Activated T-cell treated with anti-CD3 and anti-CD28 coated beads, Interleukin-2, amount 50 U/mL, for 24 hours (primary cell): ENCODE data around the gene COQ10A.
"Not testable (repeated sequence)": the region's sequence is repeated elsewhere in the genome, so short reads cannot be mapped to it uniquely, and the experiment has no call there.

Experiments used
- DNase-seq: peaks from one replicate; pipeline ENCODE4 v3.0.0-alpha.2; 2020
- H3K27ac Mint-ChIP-seq: 2 replicates; pipeline ENCODE4 v1.8.0; 2020; ENCODE audit warnings: mild to moderate bottlenecking, mixed read lengths
- H3K27me3 Mint-ChIP-seq: 2 replicates; pipeline ENCODE4 v1.8.0; 2020; ENCODE audit warnings: mixed read lengths
- H3K36me3 Mint-ChIP-seq: 2 replicates; pipeline ENCODE4 v1.8.0; 2020; ENCODE audit warnings: low read depth, mixed read lengths
- H3K4me1 Mint-ChIP-seq: 2 replicates; pipeline ENCODE4 v1.8.0; 2020; ENCODE audit warnings: low read depth, mixed read lengths
- H3K4me3 Mint-ChIP-seq: 2 replicates; pipeline ENCODE4 v1.8.0; 2020; ENCODE audit warnings: mild to moderate bottlenecking, moderate library complexity, mixed read lengths
- H3K9me3 Mint-ChIP-seq: 2 replicates; pipeline ENCODE4 v1.8.0; 2020; ENCODE audit warnings: mixed read lengths

Gene COQ10A

GRCh38 chr12:56257491-56258067 lies 9.2 kb upstream of the COQ10A start:
- Mint-ChIP-seq H3K4me3 (peak overlapping the region; percentile 90), H3K36me3 (peaks cover 49% of the 10 kb centered on the region), H3K4me1 (peaks cover 21% of the 10 kb centered on the region), H3K27ac (peak overlapping the region; percentile 85), H3K9me3 (no peaks in the 10 kb centered on the region), H3K27me3 (no peaks in the 10 kb centered on the region)
- no peak for DNase-seq

- peaks cover 43% of the 10 kb centered on the region for H3K36me3 Mint-ChIP-seq
- no peaks in the 10 kb centered on the region for H3K9me3 Mint-ChIP-seq
- H3K4me3 Mint-ChIP-seq = peak within 1 kb of the TSS; percentile 90
- no peaks in the 10 kb centered on the region for H3K27me3 Mint-ChIP-seq
- H3K27ac Mint-ChIP-seq = peak within 1 kb of the TSS; percentile 91
- peak; percentile 90 for DNase-seq
- peaks cover 21% of the 10 kb centered on the region for H3K4me1 Mint-ChIP-seq
These were observed 8.5 kb upstream of the COQ10A start, which contains the start of gene ANKRD52 for GRCh38 chr12:56258068-56258819. Gene ANKRD52 (minus strand): TSS chr12:56258384. CDS start chr12:56258269, 115 bp downstream.

GRCh38 chr12:56258820-56259183 lies 7.9 kb upstream of the COQ10A start:
- Mint-ChIP-seq H3K27ac (peak overlapping the region; percentile 91), H3K9me3 (no peaks in the 10 kb centered on the region), H3K4me1 (peaks cover 21% of the 10 kb centered on the region), H3K4me3 (peak overlapping the region; percentile 88), H3K27me3 (no peaks in the 10 kb centered on the region), H3K36me3 (peaks cover 37% of the 10 kb centered on the region)
- no peak for DNase-seq

DNA sequence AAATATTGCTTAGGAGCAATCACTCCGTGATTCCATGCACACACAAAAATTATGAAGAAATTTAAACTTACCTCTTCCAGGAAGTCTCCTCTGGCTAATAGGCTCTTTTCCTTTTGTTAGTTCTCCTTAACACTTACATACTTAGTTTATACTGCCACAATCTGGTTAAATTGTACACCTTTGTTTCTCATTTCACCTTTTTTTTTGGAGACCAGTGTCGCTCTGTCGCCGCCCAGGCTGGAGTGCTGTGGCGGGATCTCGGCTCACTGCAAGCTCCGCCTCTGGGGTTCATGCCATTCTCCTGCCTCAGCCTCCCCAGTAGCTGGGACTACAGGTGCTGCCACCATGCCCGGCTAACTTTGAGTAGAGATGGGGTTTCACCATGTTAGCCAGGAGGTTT lies 6.4 kb upstream of the COQ10A start:
- H3K9me3 Mint-ChIP-seq = no peaks in the 10 kb centered on the region
- no peak for DNase-seq
- peaks cover 21% of the 10 kb centered on the region for H3K36me3 Mint-ChIP-seq
- H3K4me1 Mint-ChIP-seq = peaks cover 22% of the 10 kb centered on the region
- no peak overlapping the region for H3K27ac Mint-ChIP-seq
- H3K4me3 Mint-ChIP-seq = no peak overlapping the region
- no peaks in the 10 kb centered on the region for H3K27me3 Mint-ChIP-seq

GRCh38 chr12:56260921-56261320 lies 5.8 kb upstream of the COQ10A start:
- H3K4me3 Mint-ChIP-seq = no peak overlapping the region
- H3K27me3 Mint-ChIP-seq = no peaks in the 10 kb centered on the region
- H3K27ac Mint-ChIP-seq = no peak overlapping the region
- DNase-seq = no peak
- H3K4me1 Mint-ChIP-seq = peaks cover 26% of the 10 kb centered on the region
- peaks cover 16% of the 10 kb centered on the region for H3K36me3 Mint-ChIP-seq
- no peaks in the 10 kb centered on the region for H3K9me3 Mint-ChIP-seq

DNA sequence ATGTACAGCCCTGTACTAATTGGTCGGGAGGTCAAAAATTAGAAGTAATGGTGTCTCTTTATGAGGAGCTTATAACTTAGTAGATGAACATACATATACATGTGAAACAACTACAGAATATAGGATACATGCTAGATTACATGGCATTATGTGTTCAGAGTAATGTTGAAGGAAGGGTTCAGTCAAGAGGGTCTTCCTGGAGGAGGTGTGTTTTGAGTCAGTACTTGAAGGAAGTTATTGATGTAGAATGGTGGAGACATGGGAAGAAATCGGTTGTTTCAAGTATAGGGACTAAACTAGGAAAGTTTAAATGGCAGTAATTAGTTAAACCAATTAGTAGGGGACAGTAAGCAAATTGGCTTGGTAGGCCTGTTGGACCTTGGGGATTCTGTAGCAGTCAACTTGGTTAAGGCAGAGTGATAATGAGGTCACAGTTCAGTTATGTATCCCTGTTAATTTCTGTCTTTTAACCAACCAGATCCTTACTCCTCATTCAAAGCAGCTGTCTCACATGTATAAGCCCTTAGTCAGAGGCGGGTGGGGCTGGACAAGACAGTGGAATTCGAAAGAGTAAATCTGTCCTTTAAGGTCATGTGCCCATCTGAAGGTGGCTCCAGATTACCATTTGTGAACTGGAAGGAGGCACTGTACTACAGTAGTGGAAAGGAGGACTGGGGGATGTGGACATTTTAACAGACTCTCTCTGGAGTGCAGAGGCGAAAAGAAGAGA lies 5.1 kb upstream of the COQ10A start:
- Mint-ChIP-seq H3K27me3 (no peaks in the 10 kb centered on the region), H3K27ac (no peak overlapping the region), H3K9me3 (no peaks in the 10 kb centered on the region), H3K4me1 (peaks cover 24% of the 10 kb centered on the region), H3K4me3 (no peak overlapping the region), H3K36me3 (peaks cover 10% of the 10 kb centered on the region)
- no peak for DNase-seq

DNA sequence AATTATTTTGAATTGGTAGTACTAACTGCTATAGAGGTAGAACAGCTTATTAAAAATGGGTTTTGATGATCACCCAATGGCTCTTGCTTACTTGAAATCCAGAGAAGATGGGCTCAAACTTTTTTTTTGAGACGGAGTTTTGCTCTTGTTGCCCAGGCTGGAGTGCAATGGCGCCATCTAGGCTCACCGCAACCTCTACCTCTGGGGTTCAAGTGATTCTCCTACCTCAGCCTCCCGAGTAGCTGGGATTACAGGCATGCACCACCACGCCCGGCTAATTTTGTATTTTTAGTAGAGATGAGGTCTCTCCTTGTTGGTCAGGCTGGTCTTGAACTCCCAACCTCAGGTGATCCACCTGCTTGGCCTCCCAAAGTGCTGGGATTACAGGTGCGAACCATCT lies 3.8 kb upstream of the COQ10A start:
- not testable (repeated sequence) for DNase-seq, H3K4me3 Mint-ChIP-seq, H3K36me3 Mint-ChIP-seq, H3K27me3 Mint-ChIP-seq, H3K9me3 Mint-ChIP-seq, H3K27ac Mint-ChIP-seq
- peaks cover 28% of the 10 kb centered on the region for H3K4me1 Mint-ChIP-seq

DNA sequence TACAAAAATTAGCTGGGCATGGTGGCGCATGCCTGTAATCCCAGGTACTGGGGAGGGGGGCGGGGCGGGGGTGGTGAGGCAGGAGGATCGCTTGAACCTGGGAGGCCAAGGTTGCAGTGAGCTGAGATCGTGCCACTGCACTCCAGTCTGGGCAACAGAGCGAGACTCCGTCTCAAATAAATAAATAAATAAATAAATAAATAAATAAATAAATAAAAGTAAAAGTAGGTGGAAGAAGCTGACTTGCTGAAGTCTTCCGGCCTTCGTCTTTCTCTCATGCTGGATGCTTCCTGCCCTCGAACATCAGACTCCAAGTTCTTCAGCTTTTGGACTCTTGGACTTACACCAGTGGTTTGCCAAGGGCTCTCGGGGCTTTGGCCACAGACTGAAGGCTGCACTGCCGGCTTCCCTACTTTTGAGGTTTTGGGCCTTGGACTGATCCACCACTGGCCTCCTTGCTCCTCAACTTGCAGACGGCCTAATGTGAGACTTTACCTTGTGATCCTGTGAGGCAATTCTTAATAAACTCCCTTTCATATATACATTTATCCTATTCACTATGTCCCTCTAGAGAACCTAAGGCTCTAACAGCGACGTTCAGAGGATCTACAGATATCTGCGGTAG lies 562 bp upstream of the COQ10A start:
- not testable (repeated sequence) for H3K9me3 Mint-ChIP-seq, DNase-seq, H3K27me3 Mint-ChIP-seq
- H3K4me3 Mint-ChIP-seq = peak overlapping the region; percentile 89
- peak overlapping the region; percentile 94 for H3K27ac Mint-ChIP-seq
- peaks cover 28% of the 10 kb centered on the region for H3K36me3 Mint-ChIP-seq
- peaks cover 24% of the 10 kb centered on the region for H3K4me1 Mint-ChIP-seq

- H3K27ac Mint-ChIP-seq = peak overlapping the region; percentile 66
- no peaks in the 10 kb centered on the region for H3K27me3 Mint-ChIP-seq
- H3K4me1 Mint-ChIP-seq = peaks cover 25% of the 10 kb centered on the region
- H3K9me3 Mint-ChIP-seq = no peaks in the 10 kb centered on the region
- peak overlapping the region; percentile 89 for H3K4me3 Mint-ChIP-seq
- DNase-seq = no peak
- peaks cover 42% of the 10 kb centered on the region for H3K36me3 Mint-ChIP-seq
These were observed 815 bp downstream of the COQ10A start for GRCh38 chr12:56267443-56268071.

DNA sequence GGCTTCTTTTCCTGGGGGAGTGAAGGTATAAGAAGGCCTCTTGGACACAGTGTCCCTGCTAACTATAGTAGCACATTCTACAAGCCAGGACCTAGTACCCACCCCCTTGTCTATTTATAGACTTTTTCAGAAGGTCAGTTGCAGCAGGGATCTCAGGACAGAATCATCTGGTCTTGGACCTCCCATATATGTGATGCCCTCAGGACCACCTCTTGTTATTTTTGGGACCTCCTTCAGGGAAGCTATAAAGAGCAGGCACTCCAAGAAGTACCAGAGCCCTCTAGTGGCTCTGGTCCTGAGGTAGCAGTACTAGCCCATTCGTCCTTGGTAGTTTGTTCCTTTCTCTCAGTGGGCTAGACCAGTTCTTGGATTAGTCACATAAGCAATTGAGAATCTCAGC lies 4.3 kb downstream of the COQ10A start:
- peak overlapping the region; percentile 83 for H3K27ac Mint-ChIP-seq

DNA sequence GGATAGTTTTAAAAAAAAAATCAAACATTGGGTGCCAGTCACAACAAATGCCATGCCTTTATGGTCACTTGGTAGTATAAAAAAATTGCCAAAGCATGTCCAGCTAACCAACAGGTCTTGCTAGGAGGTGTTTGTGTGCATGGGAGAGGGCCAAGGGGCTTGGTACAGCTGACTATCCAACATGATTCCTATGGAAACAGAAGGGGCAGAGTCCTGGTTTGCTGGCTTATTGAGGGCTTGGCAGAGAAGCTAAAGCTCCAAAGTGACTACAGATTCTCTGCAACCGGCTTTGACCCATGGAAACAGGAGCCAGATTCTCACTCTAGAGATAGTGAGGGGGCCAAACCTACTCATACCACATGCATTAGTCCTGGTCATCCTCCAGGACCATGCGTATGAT lies 5.7 kb downstream of the COQ10A start:
- H3K4me1 Mint-ChIP-seq, H3K9me3 Mint-ChIP-seq, H3K27me3 Mint-ChIP-seq, H3K4me3 Mint-ChIP-seq, DNase-seq: not testable (repeated sequence)
- peaks cover 86% of the 10 kb centered on the region for H3K36me3 Mint-ChIP-seq
- H3K27ac Mint-ChIP-seq = peak overlapping the region; percentile 59

More for the DNA sequence above, 4.3 kb downstream of the COQ10A start:
- peaks cover 77% of the 10 kb centered on the region for H3K36me3 Mint-ChIP-seq
- no peak overlapping the region for H3K4me3 Mint-ChIP-seq
- H3K27me3 Mint-ChIP-seq = no peaks in the 10 kb centered on the region
- H3K9me3 Mint-ChIP-seq = no peaks in the 10 kb centered on the region
- H3K4me1 Mint-ChIP-seq = peaks cover 21% of the 10 kb centered on the region
- no peak for DNase-seq

- H3K4me3 Mint-ChIP-seq = no peak overlapping the region
- DNase-seq = no peak
- H3K9me3 Mint-ChIP-seq = no peaks in the 10 kb centered on the region
- no peaks in the 10 kb centered on the region for H3K27me3 Mint-ChIP-seq
- peaks cover 96% of the 10 kb centered on the region for H3K36me3 Mint-ChIP-seq
- peaks cover 2% of the 10 kb centered on the region for H3K4me1 Mint-ChIP-seq
- H3K27ac Mint-ChIP-seq = peak overlapping the region; percentile 51
These were observed 7.6 kb downstream of the COQ10A start for GRCh38 chr12:56274299-56274698.

GRCh38 chr12:56278905-56279304 lies 12.2 kb downstream of the COQ10A start:
- Mint-ChIP-seq H3K27ac (no peak overlapping the region), H3K4me1 (peaks cover 3% of the 10 kb centered on the region), H3K36me3 (peaks cover 93% of the 10 kb centered on the region), H3K27me3 (no peaks in the 10 kb centered on the region), H3K9me3 (no peaks in the 10 kb centered on the region), H3K4me3 (no peak overlapping the region)
- no peak for DNase-seq

DNA sequence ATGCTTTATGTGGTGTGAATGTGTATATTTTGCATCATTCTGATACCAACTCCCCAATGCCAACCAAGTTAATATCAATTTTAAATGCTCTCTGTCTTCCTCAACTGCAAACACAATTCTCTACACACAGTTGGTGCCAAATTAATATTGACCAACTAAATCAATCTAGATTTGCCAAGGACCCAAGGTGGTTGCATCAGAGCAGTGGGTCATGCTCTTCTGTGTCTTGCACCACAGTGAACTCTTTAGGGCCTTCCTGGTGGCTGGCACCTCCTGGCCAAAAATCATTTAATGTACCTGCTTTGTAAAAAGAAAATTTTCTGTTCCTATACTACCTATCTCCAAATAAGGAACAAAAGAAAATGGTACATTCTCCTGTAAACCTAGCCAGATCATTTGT lies 14.1 kb downstream of the COQ10A start:
- no peak for DNase-seq
- H3K27me3 Mint-ChIP-seq = no peaks in the 10 kb centered on the region
- peaks cover 87% of the 10 kb centered on the region for H3K36me3 Mint-ChIP-seq
- peak overlapping the region; percentile 57 for H3K27ac Mint-ChIP-seq
- peaks cover 3% of the 10 kb centered on the region for H3K4me1 Mint-ChIP-seq
- H3K9me3 Mint-ChIP-seq = no peaks in the 10 kb centered on the region
- H3K4me3 Mint-ChIP-seq = no peak overlapping the region
